ENCODE measurements around the gene GRK2. TPM values are rescaled to one million over a fixed set of nuclear protein-coding genes. Genes with fewer than 3 reads are reported as not detected.

Gene GRK2
- total RNA-seq, 1 experiment from 2014 or later: 56.3 TPM

DNA sequence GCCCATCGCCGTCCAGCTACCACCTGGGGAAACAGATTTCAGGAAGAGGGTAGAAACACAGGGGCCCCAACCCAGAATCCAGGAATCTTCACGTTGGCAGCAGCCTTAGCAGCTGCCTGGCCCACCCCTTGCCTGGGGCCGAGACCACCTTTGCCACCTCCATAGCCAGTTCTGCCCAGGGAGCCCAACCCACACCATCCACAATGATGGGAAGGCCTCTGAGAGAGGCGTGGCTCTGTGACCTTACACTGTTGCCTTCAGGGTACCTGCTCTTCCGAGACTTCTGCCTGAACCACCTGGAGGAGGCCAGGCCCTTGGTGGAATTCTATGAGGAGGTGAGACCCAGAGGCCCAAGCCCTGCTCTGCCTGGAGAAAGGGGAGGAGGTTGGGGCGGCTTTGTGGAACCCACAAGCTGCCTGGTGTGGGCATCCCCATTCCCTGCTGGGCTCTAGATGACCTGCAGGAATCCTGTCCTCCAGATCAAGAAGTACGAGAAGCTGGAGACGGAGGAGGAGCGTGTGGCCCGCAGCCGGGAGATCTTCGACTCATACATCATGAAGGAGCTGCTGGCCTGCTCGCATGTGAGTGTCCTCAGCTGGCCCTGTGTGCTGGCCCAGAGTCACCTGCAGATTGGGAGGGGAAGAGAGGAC lies 12.8 kb downstream of the GRK2 start:
- H3K23me2 ChIP-seq (ENCODE audit: insufficient read length, low read depth, low read length, poor library complexity, severe bottlenecking): no peaks in the 10 kb centered on the region
- no CpG with 5 or more reads among the region's 14 CpGs for WGBS (ENCODE audit: extremely low coverage, insufficient read length, low lambda C conversion rate)
- no peak overlapping the region for H3T11ph ChIP-seq (ENCODE audit: low read length)
- no peak overlapping the region for H3K9ac ChIP-seq (ENCODE audit: extremely low read depth, insufficient read length, low read length)
- no peak overlapping the region for H2BK15ac ChIP-seq (ENCODE audit: low read depth, low read length)
- no peak overlapping the region for H2BK120ac ChIP-seq (ENCODE audit: low read depth, low read length, poor library complexity, severe bottlenecking)
- no peak overlapping the region for H4K5ac ChIP-seq (ENCODE audit: insufficient read length, low read depth, low read length)
- H3K79me1 ChIP-seq (ENCODE audit: insufficient read depth, low read depth, low read length, poor library complexity, severe bottlenecking): no peaks in the 10 kb centered on the region
- H3K9me3 ChIP-seq (ENCODE audit: control insufficient read depth, low read depth, low read length): no peaks in the 10 kb centered on the region
- no peak overlapping the region for H4K91ac ChIP-seq (ENCODE audit: insufficient read length, low read depth, low read length)
- H2BK12ac ChIP-seq (ENCODE audit: insufficient read length, low read depth, low read length): no peak overlapping the region
- no peaks in the 10 kb centered on the region for H4K20me1 ChIP-seq (ENCODE audit: control insufficient read depth, insufficient read depth, insufficient read length)
- peaks cover 2% of the 10 kb centered on the region; the same call in 1 of the 2 replicates for H3K4me1 ChIP-seq (ENCODE audit: insufficient read depth, low read length)
- no peak overlapping the region for H2AFZ ChIP-seq (ENCODE audit: low read length)
- Mint-ChIP-seq H3K27ac (no peak overlapping the region), H3K27me3 (ENCODE audit: low read depth) (no peaks in the 10 kb centered on the region), H3K36me3 (ENCODE audit: insufficient read depth in 1 of 3, low read depth in 3 of 3) (peaks cover 17 to 50% (median 48%) of the 10 kb centered on the region in 3 experiments; a peak in 6 of 7 replicates), H3K4me1 (peaks cover 14 to 23% of the 10 kb centered on the region in 2 experiments), H3K4me3 (no peak overlapping the region), H3K9me3 (no peaks in the 10 kb centered on the region)
- no peak overlapping the region for H2BK5ac ChIP-seq (ENCODE audit: insufficient read length, low read length)
- no peaks in the 10 kb centered on the region; the same call in 1 of the 2 replicates for H3K79me2 ChIP-seq (ENCODE audit: insufficient read depth, low read length)
- H3K27ac ChIP-seq (ENCODE audit: insufficient read length, low read depth, low read length): no peak overlapping the region
- no peak for DNase-seq
- no peak overlapping the region for H3K4me2 ChIP-seq (ENCODE audit: insufficient read depth, insufficient read length, low read length)
- no peak overlapping the region for H3K23ac ChIP-seq (ENCODE audit: insufficient read length, low read depth, low read length)
- TF ChIP-seq, protein P1, sequence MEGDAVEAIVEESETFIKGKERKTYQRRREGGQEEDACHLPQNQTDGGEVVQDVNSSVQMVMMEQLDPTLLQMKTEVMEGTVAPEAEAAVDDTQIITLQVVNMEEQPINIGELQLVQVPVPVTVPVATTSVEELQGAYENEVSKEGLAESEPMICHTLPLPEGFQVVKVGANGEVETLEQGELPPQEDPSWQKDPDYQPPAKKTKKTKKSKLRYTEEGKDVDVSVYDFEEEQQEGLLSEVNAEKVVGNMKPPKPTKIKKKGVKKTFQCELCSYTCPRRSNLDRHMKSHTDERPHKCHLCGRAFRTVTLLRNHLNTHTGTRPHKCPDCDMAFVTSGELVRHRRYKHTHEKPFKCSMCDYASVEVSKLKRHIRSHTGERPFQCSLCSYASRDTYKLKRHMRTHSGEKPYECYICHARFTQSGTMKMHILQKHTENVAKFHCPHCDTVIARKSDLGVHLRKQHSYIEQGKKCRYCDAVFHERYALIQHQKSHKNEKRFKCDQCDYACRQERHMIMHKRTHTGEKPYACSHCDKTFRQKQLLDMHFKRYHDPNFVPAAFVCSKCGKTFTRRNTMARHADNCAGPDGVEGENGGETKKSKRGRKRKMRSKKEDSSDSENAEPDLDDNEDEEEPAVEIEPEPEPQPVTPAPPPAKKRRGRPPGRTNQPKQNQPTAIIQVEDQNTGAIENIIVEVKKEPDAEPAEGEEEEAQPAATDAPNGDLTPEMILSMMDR (conservative IDR thresholded peaks at IDR 0.05): no peak
- no peak overlapping the region for H3K4ac ChIP-seq (ENCODE audit: low read depth, low read length)
- H3K14ac ChIP-seq (ENCODE audit: insufficient read depth, low read length): no peak overlapping the region
- no peak overlapping the region for H2AK5ac ChIP-seq (ENCODE audit: insufficient read length, low read length)
- H3K56ac ChIP-seq (ENCODE audit: insufficient read length, low read depth, low read length): no peak overlapping the region
- H3K27me3 ChIP-seq (ENCODE audit: insufficient read depth, low read length): no peaks in the 10 kb centered on the region
- H4K8ac ChIP-seq (replicated peaks; ENCODE audit: insufficient read length, low read depth, low read length): no peak overlapping the region
- H2BK20ac ChIP-seq (ENCODE audit: low read depth, low read length, poor library complexity, severe bottlenecking): no peak overlapping the region
- no peak overlapping the region for H3K18ac ChIP-seq (ENCODE audit: insufficient read length, low read depth, low read length)

Measured in H9 (cell line).